KG1 (cell line): ENCODE measurements around the gene RNF133.

Source experiments
- DNase-seq: peaks from one replicate; lab custom pipeline; 2025; lab: John Stamatoyannopoulos, UW

The RNF133 gene

GRCh38 chr7:122699017-122699416, at the start of gene RNF133:
Gene RNF133 (minus strand): TSS chr7:122699117. CDS start chr7:122698918, 199 bp downstream.
- DNase-seq = no peak

- DNase-seq = no peak
These were observed 49.3 kb upstream of the RNF133 start for GRCh38 chr7:122748195-122748594.

DNA sequence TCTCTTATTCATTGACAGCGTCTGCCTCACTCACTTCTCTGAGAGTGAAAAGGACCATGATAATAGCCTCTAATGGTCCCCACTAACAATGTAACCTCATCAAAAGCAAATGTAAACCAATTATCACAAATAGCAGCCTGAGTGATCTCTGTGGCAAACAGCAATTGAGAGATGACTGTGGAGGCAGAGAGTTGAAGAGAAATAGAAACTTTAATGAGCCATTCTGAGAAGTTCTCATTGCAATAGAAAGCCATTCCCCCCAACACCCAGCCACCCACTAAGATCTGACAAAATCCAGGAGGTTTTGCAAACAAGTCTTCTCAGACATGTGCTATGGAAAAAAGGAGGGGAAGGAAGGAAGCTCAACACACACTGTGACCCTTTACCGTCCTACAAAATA, 48.0 kb upstream of the RNF133 start:
- no peak for DNase-seq

GRCh38 chr7:122743211-122743610, 44.3 kb upstream of the RNF133 start:
- DNase-seq = no peak

DNA sequence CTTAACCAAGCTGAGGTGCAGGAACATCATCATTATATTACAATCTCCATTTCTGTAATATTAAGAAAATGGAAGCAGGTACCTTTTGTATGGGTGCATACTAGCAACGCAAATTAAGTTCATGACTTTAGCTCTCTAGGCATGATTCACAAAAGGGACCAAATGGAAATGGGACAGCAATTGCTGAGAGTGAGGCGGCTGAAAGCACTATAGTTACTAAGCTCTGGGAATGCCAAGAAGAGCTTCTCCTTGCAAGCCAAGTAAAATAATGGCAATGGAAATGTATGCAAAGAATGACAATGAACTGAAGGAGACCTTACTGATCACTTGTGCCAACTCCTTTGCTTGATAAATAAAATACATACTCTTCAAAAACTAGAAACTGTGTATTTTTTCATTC, 40.0 kb upstream of the RNF133 start:
- no peak for DNase-seq

DNA sequence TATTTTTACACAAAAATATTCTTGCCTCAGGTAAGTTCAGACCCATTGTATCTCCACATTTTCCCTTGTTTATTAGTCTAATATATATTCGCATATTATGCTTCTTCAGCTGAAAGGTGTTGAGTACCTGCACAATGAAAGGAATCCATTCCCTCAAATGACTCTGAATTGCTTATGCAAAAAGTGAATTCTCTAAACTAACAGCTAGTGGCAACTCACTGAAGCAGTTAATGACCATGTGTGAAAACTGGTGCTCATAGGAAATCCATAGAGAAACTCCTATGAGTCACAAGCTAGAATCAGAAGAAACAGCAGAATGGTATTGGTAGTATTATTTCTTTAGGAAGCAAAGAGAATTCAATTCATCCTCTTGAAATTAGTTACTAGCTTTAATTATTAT, 37.3 kb upstream of the RNF133 start:
- no peak for DNase-seq

- DNase-seq = no peak
These were observed 28.8 kb upstream of the RNF133 start for GRCh38 chr7:122727759-122728158.

- DNase-seq = no peak
These were observed 28.4 kb upstream of the RNF133 start for GRCh38 chr7:122727354-122727753.

GRCh38 chr7:122726881-122727280, 28.0 kb upstream of the RNF133 start:
- no peak for DNase-seq

DNA sequence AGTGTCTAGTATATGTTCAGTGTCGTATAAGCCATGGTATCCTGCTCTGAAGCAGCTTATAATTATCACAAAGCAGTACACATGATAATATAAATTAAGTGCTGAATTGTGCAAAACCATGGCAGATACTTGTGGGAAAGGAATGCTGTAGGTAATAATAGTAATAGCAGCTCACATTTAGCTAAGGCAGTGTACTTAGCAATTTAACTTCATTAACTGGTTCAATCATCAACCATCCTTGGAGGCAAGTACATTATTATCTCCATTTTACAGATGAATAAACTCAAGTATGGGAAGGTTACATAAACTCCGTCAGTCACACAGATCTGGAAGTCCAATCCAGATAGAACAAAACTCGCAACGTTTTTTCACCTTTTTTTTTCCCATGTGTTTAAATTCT, 25.4 kb upstream of the RNF133 start:
- no peak for DNase-seq

- no peak for DNase-seq
These were observed 20.2 kb upstream of the RNF133 start for GRCh38 chr7:122719010-122719578.

DNA sequence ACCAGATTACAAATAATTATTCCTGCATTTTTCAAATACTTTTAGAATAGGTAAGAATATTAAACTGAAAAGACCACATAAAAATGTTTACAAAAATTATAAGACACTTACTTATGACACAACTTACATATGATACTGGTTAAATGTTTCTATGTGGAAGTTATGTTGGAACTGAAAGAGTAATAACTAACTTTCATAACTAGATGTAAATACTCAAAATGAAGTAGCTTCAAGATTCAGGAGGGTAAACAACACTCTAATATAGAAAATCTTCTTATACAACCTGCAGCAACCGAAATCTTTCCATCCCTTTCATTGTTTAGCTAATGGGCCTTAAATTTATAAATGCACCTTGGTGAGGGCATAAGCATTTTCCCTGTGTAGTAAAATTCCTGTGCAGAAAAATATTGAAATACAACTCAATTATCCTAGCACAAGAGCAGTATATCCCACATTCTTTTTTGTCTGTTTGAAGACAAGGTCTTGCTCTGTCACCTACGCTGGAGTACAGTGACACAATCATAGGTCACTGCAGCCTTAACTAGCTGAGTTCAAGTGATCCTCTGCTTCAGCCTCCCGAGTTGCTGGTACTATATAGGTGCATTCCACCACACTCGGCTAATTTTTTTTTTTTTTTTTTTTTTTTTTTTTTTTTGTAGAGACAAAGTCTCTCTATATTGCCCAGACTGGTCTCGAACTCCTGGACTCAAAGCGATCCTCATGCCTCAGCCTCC, 18.6 kb upstream of the RNF133 start:
- DNase-seq = no peak

DNA sequence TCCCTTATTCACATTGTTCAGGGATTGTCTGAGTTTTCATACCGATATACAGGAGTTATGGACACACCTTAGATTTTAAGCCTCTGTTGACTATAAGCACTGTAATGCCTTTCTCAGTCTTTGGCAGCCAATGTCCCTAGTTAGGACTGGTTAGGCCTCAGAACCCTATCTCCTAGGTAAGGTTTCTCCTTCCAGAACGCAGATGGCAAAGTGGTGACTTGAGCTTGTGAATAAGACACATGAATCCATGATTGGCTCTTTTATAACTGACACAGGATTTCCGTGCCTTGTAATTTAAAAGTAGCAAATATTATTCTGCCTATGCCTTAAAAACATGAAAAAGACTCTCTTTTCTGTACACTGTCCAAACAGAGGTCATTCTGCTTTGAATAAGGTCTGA, 16.3 kb upstream of the RNF133 start:
- DNase-seq = no peak

DNA sequence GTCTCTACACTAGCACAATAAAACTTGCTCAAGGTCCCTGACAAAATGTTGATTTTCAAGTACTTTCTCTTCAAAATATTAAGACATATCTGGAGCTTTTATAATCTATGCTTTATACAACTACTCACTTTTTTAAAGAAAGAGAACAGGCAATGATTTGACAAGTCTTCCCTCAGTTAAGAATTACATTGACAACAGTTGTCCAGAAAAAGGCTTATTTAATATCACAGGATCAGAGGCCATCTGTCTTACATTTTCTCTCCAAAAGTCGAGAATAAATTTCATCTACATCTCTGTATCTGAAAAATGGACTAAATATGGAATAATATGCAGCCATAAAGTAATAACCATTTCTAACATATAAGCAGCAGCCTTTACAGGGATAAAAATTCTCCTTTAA, 12.0 kb upstream of the RNF133 start:
- DNase-seq = no peak

- no peak for DNase-seq
These were observed 11.2 kb upstream of the RNF133 start for GRCh38 chr7:122709930-122710646.

DNA sequence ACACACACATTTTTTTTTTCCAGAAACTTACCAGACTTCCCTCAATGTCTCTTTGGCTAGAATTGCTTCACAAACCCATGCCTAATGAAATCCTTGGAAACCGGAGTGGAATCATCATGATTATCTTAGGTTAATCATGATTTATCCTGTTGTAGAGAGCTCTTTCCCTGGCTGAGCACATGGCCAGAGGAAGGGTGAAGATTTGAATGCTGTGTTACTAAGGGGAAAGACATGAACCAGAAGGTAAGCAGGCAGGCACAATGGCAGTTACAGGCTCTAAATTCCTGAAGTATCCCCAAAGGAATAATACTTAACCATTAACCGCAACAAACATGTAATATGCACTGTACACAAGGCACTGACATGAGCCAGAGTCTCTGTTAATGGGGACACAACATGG, 7.9 kb upstream of the RNF133 start:
- no peak for DNase-seq

GRCh38 chr7:122702872-122703510, 4.1 kb upstream of the RNF133 start, which contains the start of gene RNF148:
Gene RNF148 (minus strand): TSS chr7:122702922. CDS start chr7:122702750, 172 bp downstream.
- DNase-seq = no peak

- no peak for DNase-seq
These were observed 3.1 kb downstream of the RNF133 start for GRCh38 chr7:122695816-122696215.

GRCh38 chr7:122694697-122695096, 4.2 kb downstream of the RNF133 start:
- DNase-seq = no peak

- DNase-seq = no peak
These were observed 6.1 kb downstream of the RNF133 start for GRCh38 chr7:122692769-122693309.

- no peak for DNase-seq
These were observed 7.2 kb downstream of the RNF133 start for GRCh38 chr7:122691569-122692235.
